ENCODE measurements around the gene ZNF396. TPM values are rescaled to one million over a fixed set of nuclear protein-coding genes. Genes with fewer than 3 reads are reported as not detected.

The ZNF396 gene
- total and polyA plus RNA-seq, 9 of the 15 experiments (the other 6 are each of a cell fraction or from before 2014, with no cell fraction given), result 0.73 to 2.3 (median 1.9) TPM

- Histone ChIP-seq H3K9me1 (ENCODE audit: control insufficient read depth, insufficient read depth, low read length) (no peaks in the 10 kb centered on the region), H2AFZ (ENCODE audit: low read depth, low read length) (no peak overlapping the region; the same call in 1 of the 2 replicates), H3K4me3 (no peak overlapping the region), H3K9me3 (replicated peaks; ENCODE audit: control insufficient read depth, insufficient read depth, low read depth, low read length) (no peaks in the 10 kb centered on the region), H3K79me2 (ENCODE audit: control insufficient read depth, insufficient read depth, low read length) (no peaks in the 10 kb centered on the region), H3K36me3 (ENCODE audit: control insufficient read depth, insufficient read depth, low read length) (no peaks in the 10 kb centered on the region), H3K27me3 (ENCODE audit: control insufficient read depth in 2 of 2, insufficient read depth in 2 of 2, low read length in 2 of 2) (peaks cover 0 to 9% of the 10 kb centered on the region in 2 experiments; a peak in 2 of 5 replicates), H3K4me2 (ENCODE audit: insufficient read depth, low read length) (no peak overlapping the region), H4K20me1 (replicated peaks; ENCODE audit: control insufficient read depth, insufficient read depth, low read length) (no peaks in the 10 kb centered on the region), H3K9ac (ENCODE audit: insufficient read depth in 1 of 2, low read depth in 2 of 2, low read length in 2 of 2) (peak overlapping the region in 1 of 2 experiments; percentile 31; a peak in 1 of 4 replicates), H3K4me1 (replicated peaks in 1 of 2; ENCODE audit: control insufficient read depth in 2 of 2, insufficient read depth in 2 of 2, low read length in 2 of 2) (peaks cover 8 to 14% of the 10 kb centered on the region in 2 experiments; a peak in 3 of 5 replicates), H3K27ac (ENCODE audit: extremely low read depth, low read depth, low read length) (no peak overlapping the region)
- CTCF ChIA-PET (ENCODE audit: low intra/inter-chr PET ratio), result interaction anchor here (2.1 kb wide), 1 partner anchor 403 kb away, joined by 6 read pairs; no protein-coding TSS in a partner anchor
- in situ Hi-C loops (cut with MboI), result no loop called here
- 59% methylated on average over 5 of the region's 5 CpGs for WGBS (ENCODE audit: insufficient coverage, low coverage, missing lambda C conversion rate)
- no TSS peak for BruUV-seq (replicated peaks)
- POLR2A ChIA-PET, result no interaction called here
- ATAC-seq, result no peak
- no peak for DNase-seq (ENCODE audit: extremely low read depth in 1 of 4, low spot score in 3 of 4)
- no peak for FAIRE-seq
- intact Hi-C loops (cut with micrococcal nuclease), result loop anchor here (5.0 to 10.0 kb wide), 6 partner anchors 86 to 876 kb away; partner anchors contain the start of genes GALNT1 and INO80C
- TF ChIP-seq PTTG1 (tag; IDR thresholded peaks at IDR 0.05; ENCODE audit: low read depth), result no peak
- TF ChIP-seq FOXK2 (conservative IDR thresholded peaks at IDR 0.05 in 1 of 2, IDR thresholded peaks at IDR 0.05 in 1 of 2; ENCODE audit: low read depth in 2 of 2), result no peak
- no peak for TF ChIP-seq ZNF436 (CRISPR knock-in tag; IDR thresholded peaks at IDR 0.05)
- TF ChIP-seq MECOM (CRISPR knock-in tag; IDR thresholded peaks at IDR 0.05), result no peak
- no peak for TF ChIP-seq ZNF780A (CRISPR knock-in tag; IDR thresholded peaks at IDR 0.05)
- no peak for TF ChIP-seq NR3C1 (CRISPR knock-in tag; IDR thresholded peaks at IDR 0.05)
- no peak for TF ChIP-seq GMEB1 (CRISPR knock-in tag; IDR thresholded peaks at IDR 0.05)
- TF ChIP-seq, protein P1, sequence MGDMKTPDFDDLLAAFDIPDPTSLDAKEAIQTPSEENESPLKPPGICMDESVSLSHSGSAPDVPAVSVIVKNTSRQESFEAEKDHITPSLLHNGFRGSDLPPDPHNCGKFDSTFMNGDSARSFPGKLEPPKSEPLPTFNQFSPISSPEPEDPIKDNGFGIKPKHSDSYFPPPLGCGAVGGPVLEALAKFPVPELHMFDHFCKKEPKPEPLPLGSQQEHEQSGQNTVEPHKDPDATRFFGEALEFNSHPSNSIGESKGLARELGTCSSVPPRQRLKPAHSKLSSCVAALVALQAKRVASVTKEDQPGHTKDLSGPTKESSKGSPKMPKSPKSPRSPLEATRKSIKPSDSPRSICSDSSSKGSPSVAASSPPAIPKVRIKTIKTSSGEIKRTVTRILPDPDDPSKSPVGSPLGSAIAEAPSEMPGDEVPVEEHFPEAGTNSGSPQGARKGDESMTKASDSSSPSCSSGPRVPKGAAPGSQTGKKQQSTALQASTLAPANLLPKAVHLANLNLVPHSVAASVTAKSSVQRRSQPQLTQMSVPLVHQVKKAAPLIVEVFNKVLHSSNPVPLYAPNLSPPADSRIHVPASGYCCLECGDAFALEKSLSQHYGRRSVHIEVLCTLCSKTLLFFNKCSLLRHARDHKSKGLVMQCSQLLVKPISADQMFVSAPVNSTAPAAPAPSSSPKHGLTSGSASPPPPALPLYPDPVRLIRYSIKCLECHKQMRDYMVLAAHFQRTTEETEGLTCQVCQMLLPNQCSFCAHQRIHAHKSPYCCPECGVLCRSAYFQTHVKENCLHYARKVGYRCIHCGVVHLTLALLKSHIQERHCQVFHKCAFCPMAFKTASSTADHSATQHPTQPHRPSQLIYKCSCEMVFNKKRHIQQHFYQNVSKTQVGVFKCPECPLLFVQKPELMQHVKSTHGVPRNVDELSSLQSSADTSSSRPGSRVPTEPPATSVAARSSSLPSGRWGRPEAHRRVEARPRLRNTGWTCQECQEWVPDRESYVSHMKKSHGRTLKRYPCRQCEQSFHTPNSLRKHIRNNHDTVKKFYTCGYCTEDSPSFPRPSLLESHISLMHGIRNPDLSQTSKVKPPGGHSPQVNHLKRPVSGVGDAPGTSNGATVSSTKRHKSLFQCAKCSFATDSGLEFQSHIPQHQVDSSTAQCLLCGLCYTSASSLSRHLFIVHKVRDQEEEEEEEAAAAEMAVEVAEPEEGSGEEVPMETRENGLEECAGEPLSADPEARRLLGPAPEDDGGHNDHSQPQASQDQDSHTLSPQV (IDR thresholded peaks at IDR 0.05), result no peak
- TF ChIP-seq SP2 (IDR thresholded peaks at IDR 0.05; ENCODE audit: extremely low read depth, low read depth, low read length, poor library complexity, severe bottlenecking), result no peak
- no peak for TF ChIP-seq SOX6 (IDR thresholded peaks at IDR 0.05)
- TF ChIP-seq FOXK1 (CRISPR knock-in tag; IDR thresholded peaks at IDR 0.05; ENCODE audit: borderline replicate concordance), result no peak
- TF ChIP-seq, protein P2, sequence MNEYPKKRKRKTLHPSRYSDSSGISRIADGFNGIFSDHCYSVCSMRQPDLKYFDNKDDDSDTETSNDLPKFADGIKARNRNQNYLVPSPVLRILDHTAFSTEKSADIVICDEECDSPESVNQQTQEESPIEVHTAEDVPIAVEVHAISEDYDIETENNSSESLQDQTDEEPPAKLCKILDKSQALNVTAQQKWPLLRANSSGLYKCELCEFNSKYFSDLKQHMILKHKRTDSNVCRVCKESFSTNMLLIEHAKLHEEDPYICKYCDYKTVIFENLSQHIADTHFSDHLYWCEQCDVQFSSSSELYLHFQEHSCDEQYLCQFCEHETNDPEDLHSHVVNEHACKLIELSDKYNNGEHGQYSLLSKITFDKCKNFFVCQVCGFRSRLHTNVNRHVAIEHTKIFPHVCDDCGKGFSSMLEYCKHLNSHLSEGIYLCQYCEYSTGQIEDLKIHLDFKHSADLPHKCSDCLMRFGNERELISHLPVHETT (CRISPR knock-in tag; conservative IDR thresholded peaks at IDR 0.05 in 1 of 2, IDR thresholded peaks at IDR 0.05 in 1 of 2), result no peak
Observed at GRCh38 chr18:35408843-35409261, 31.7 kb upstream of the ZNF396 start.

Measured in K562 (cell line).